OCI-LY7 (cell line): ENCODE measurements around the gene BOD1L1. TPM values are rescaled to one million over a fixed set of nuclear protein-coding genes. Genes with fewer than 3 reads are reported as not detected.

Experiments used
- BruUV-seq: library from RNA; stranded (reverse); fragments of 400-500 nt; replicated peaks from 2 replicates; lab custom pipeline; 2021; lab: Mats Ljungman, UMichigan
- CTCF ChIA-PET: fragments of 300-600 bp; sonication (Branson Sonifier 250); formaldehyde crosslinking; loops from one replicate; lab custom pipeline; 2022; ENCODE audit warnings: antibody characterized with exemption; ENCODE audit not compliant: unreplicated experiment; lab: Charles Lee
- POLR2A ChIA-PET: fragments of 300-600 bp; sonication (Branson Sonifier 250); formaldehyde crosslinking; loops from one replicate; lab custom pipeline; 2022; ENCODE audit warnings: antibody characterized with exemption; lab: Charles Lee
- DNase-seq: peaks from one replicate; pipeline ENCODE4 v3.0.0-alpha.2; 2015; ENCODE audit warnings: low spot score
- H2AFZ ChIP-seq: fragments of 200-600 bp; sonication (generic), shearing (Covaris generic); 2 replicates; pipeline ENCODE4 v1.6.1; 2014; ENCODE audit warnings: mild to moderate bottlenecking, antibody characterized with exemption, low read length, moderate library complexity
- H3K27ac ChIP-seq: fragments of 200-600 bp; sonication (generic); 2 replicates; pipeline ENCODE4 v1.5.1; 2014; ENCODE audit warnings: mixed run types, low read depth, mild to moderate bottlenecking, moderate library complexity, low read length, inconsistent platforms; ENCODE audit not compliant: poor library complexity, severe bottlenecking
- H3K36me3 ChIP-seq: fragments of 200-600 bp; sonication (generic); 2 replicates; pipeline ENCODE4 v1.6.1; 2014; ENCODE audit warnings: mild to moderate bottlenecking, antibody characterized with exemption, low read length, moderate library complexity, mixed read lengths; ENCODE audit not compliant: insufficient read depth
- H3K4me1 ChIP-seq: fragments of 200-600 bp; sonication (generic); 2 replicates; pipeline ENCODE4 v1.5.1; 2014; ENCODE audit warnings: mild to moderate bottlenecking, low read length; ENCODE audit not compliant: insufficient read depth, poor library complexity, severe bottlenecking
- H3K4me2 ChIP-seq: fragments of 200-600 bp; sonication (generic); 2 replicates; pipeline ENCODE4 v1.6.1; 2014; ENCODE audit warnings: mild to moderate bottlenecking, low read length
- H3K4me3 ChIP-seq: fragments of 200-600 bp; sonication (generic); 2 replicates; pipeline ENCODE4 v1.5.1; 2014; ENCODE audit warnings: mild to moderate bottlenecking, low read depth, low read length; ENCODE audit not compliant: poor library complexity, severe bottlenecking
- H3K79me2 ChIP-seq: fragments of 200-600 bp; sonication (generic); 2 replicates; pipeline ENCODE4 v1.6.1; 2016; ENCODE audit warnings: low read depth, mild to moderate bottlenecking, low read length, moderate library complexity, mixed read lengths; ENCODE audit not compliant: insufficient read depth
- H3K9me2 ChIP-seq: fragments of 200-600 bp; sonication (generic); 2 replicates; pipeline ENCODE4 v1.6.1; 2016; ENCODE audit warnings: mild to moderate bottlenecking, low read length, mixed read lengths; ENCODE audit not compliant: insufficient read depth
- H3K9me3 ChIP-seq: fragments of 200-600 bp; sonication (generic); 2 replicates; pipeline ENCODE4 v1.6.1; 2014; ENCODE audit warnings: mild to moderate bottlenecking, mixed run types, low read length, mixed read lengths
- H4K20me1 ChIP-seq: fragments of 200-600 bp; sonication (generic); 2 replicates; pipeline ENCODE4 v1.6.1; 2014; ENCODE audit warnings: mild to moderate bottlenecking, antibody characterized with exemption, low read length, moderate library complexity, mixed read lengths; ENCODE audit not compliant: insufficient read depth
- EZH2phosphoT487 ChIP-seq: fragments of 200-600 bp; sonication (generic); IDR thresholded peaks from 2 replicates; pipeline ENCODE4 v1.6.1; 2018; ENCODE audit warnings: low read depth, borderline replicate concordance, mild to moderate bottlenecking, mixed run types, antibody characterized with exemption, low read length, moderate library complexity, mixed read lengths
- intact Hi-C: fragments of 100-400 bp; cut with micrococcal nuclease; formaldehyde crosslinking; loops from one replicate; pipeline ENCODE4 v1.10.0; 2022; ENCODE audit not compliant: unreplicated experiment
- total RNA-seq, 2 experiments: library from RNA; depleted of rRNA in 1 of 2; stranded (reverse); fragments of >200 nt in 1 of 2; shearing (Covaris generic) in 1 of 2; gene quantifications; 2 replicates each; pipeline ENCODE4 v1.2.3, GENCODE V29; 2014 to 2022
- TF ChIP-seq, protein P1 (sequence below): fragments of 200-600 bp; sonication (generic); conservative IDR thresholded peaks from 2 replicates; pipeline ENCODE4 v1.5.1; 2014; ENCODE audit warnings: mild to moderate bottlenecking, antibody characterized with exemption, low read length, moderate library complexity, mixed read lengths

BOD1L1 gene
- total RNA-seq, 2 experiments from 2014 or later: 24.0 to 49.6 TPM

DNA sequence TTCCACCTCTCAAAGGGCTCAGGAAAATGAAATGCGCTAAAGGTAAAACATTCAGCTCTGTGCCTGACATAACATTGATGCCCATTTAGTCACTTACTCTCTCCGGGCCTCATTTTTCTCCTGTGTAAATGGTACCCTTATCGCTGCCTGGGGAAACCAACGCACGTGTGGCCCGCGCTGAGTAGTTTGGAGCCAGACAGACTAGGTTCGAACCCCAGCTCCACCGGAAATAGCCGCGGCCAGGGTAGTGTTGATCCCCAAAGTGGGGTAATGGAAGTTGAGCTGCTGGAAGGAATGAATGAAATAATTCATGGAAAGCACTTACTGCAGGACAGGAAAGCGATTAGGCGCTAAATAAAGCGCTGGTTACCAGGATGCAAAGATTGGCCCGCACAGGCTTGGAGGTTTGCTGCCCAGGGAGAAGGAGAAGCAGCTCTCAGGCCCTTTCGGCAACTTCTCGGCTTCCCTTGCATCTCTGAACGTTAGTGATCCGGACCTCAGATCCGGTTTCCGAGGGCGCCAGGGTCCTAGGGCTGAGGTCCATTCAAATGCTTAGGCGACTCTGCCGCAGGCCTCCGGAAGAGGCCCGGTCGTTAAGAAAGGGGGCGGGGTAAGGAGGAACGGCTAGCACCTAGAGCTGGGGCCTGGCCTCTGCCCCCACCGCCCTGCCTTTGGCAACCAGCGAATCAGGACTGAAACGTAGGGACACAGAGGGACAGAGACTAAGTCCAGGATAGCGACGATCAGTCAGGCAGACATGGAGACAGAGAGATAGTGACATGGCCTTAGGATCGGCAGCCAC lies 96.5 kb downstream of the BOD1L1 start:
- Histone ChIP-seq H4K20me1 (no peaks in the 10 kb centered on the region), H3K9me3 (no peaks in the 10 kb centered on the region), H3K4me2 (no peak overlapping the region), H3K27ac (no peak overlapping the region), H2AFZ (no peak overlapping the region), H3K4me3 (no peak overlapping the region), H3K9me2 (no peaks in the 10 kb centered on the region), H3K79me2 (no peaks in the 10 kb centered on the region), H3K4me1 (peaks cover 13% of the 10 kb centered on the region), H3K36me3 (no peaks in the 10 kb centered on the region)
- no peak for TF ChIP-seq EZH2phosphoT487
- TF ChIP-seq, protein P1, sequence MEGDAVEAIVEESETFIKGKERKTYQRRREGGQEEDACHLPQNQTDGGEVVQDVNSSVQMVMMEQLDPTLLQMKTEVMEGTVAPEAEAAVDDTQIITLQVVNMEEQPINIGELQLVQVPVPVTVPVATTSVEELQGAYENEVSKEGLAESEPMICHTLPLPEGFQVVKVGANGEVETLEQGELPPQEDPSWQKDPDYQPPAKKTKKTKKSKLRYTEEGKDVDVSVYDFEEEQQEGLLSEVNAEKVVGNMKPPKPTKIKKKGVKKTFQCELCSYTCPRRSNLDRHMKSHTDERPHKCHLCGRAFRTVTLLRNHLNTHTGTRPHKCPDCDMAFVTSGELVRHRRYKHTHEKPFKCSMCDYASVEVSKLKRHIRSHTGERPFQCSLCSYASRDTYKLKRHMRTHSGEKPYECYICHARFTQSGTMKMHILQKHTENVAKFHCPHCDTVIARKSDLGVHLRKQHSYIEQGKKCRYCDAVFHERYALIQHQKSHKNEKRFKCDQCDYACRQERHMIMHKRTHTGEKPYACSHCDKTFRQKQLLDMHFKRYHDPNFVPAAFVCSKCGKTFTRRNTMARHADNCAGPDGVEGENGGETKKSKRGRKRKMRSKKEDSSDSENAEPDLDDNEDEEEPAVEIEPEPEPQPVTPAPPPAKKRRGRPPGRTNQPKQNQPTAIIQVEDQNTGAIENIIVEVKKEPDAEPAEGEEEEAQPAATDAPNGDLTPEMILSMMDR: no peak
- DNase-seq: no peak
- POLR2A ChIA-PET: interaction anchor here (1.1 kb wide), 1 partner anchor 13 kb away, joined by 3 read pairs; no protein-coding TSS in a partner anchor
- intact Hi-C loops: no loop called here
- no TSS peak for BruUV-seq
- CTCF ChIA-PET: no interaction called here

GRCh38 chr4:13529128-13529919 lies 98.2 kb downstream of the BOD1L1 start:
- intact Hi-C loops: no loop called here
- no TSS peak for BruUV-seq
- H3K9me2 ChIP-seq: no peaks in the 10 kb centered on the region
- H3K79me2 ChIP-seq: no peaks in the 10 kb centered on the region
- H3K4me1 ChIP-seq: peaks cover 13% of the 10 kb centered on the region
- no peaks in the 10 kb centered on the region for H3K36me3 ChIP-seq
- no peak for DNase-seq
- ChIA-PET CTCF (no interaction called here), POLR2A (interaction anchor here (0.5 to 1.2 kb wide), 3 partner anchors 34 to 282 kb away, joined by 4 to 9 read pairs (median 7); no protein-coding TSS in a partner anchor)
- no peak overlapping the region for H2AFZ ChIP-seq
- H4K20me1 ChIP-seq: no peaks in the 10 kb centered on the region
- TF ChIP-seq, protein P1: no peak
- TF ChIP-seq EZH2phosphoT487: no peak
- H3K4me2 ChIP-seq: peak overlapping the region; percentile 53
- no peak overlapping the region for H3K27ac ChIP-seq
- H3K9me3 ChIP-seq: no peaks in the 10 kb centered on the region
- H3K4me3 ChIP-seq: peak overlapping the region; percentile 36
